Germinal center (tissue), 1 donor: Measurements from ENCODE around the gene GTPBP3.
"Not testable (repeated sequence)": the region's sequence is repeated elsewhere in the genome, so short reads cannot be mapped to it uniquely, and the experiment has no call there.

ENCODE experiments used
- DNase-seq: peaks from one replicate; pipeline ENCODE4 v3.0.0; 2012; ENCODE audit warnings: mixed read lengths, low spot score

GTPBP3 gene, protein sequence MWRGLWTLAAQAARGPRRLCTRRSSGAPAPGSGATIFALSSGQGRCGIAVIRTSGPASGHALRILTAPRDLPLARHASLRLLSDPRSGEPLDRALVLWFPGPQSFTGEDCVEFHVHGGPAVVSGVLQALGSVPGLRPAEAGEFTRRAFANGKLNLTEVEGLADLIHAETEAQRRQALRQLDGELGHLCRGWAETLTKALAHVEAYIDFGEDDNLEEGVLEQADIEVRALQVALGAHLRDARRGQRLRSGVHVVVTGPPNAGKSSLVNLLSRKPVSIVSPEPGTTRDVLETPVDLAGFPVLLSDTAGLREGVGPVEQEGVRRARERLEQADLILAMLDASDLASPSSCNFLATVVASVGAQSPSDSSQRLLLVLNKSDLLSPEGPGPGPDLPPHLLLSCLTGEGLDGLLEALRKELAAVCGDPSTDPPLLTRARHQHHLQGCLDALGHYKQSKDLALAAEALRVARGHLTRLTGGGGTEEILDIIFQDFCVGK

GRCh38 chr19:17336872-17337674 lies at the start of gene GTPBP3:
Gene GTPBP3, plus strand, starts transcription at chr19:17337553. Its CDS starts 59 bp downstream, at chr19:17337612.
- DNase-seq = peak; percentile 98

DNA sequence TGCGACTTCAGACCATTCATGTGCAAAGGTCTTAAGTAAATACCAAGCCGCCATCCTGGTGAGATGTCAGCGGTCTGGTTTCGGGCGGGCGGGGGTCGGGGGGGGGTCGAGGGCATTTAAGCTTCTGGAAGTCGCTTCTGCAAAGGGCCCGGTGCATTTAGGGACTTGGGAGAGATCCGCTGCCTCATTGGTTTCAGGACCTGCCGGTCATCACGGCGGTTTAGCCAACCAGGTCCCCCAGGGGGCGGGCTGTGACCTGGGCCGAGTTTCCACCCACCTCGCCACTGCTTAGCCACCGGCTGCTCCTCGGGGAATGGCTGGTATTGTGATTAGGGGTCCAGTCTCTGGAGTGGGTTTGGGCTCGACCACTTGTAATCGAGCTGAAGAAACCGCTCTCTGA lies 47.9 kb upstream of the GTPBP3 start:
- peak; percentile 91 for DNase-seq

DNA sequence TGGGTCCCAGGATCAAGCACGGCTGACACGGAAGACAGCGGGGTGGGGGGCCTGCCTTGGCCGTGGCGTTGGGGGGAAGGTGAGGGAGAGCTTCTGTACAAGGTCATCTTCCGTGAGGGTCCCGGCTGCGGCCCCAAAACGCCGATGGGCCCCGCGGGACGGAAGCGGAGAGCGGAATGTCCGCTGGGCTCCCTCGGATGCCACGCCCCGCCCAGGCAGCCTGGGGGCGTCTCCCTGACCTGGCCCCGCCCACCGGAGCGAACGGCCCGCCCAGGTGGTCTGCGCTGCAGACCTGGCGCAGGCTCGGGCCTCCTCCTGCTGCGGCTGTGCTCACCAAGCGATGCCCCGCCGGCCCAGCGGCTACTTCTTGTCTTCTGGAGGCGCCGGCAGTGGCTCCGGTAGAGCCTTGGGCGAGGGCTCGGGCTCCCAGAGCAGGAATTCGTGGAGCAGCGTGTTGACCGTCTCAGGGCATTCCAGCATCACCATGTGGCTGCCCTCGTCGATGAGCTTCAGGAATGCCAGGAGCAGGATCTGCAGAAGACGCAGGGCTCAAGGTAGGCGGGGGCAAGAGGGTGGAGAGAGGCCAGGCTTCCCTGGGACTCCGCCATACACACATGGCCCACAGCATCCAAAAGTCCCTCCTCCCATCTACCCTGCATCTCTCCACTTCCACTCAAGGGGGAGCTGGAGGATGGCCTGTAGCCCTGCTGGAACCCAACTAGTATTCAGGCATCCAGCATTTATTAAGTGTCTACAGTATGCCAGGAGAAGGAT lies 44.9 kb upstream of the GTPBP3 start:
- DNase-seq = peak; percentile 96

DNA sequence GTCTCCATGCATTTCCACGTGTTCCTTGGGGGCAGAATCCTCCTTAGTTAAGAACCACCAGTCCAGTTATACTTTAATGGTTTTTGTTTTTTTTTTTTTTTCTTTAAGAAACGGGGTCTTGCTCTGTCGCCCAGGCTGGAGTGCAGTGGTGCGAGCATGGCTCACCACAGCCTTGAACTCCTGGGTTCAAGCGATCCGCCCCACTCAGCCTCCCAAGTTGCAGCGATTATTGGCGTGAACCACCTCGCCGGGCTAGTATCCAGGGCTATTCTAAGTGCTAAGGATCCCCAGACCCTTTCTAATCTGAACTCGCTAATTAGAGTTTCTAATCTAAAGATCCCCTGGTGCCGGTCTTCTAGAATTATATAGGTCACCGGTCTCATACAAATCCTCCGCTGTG lies 43.7 kb upstream of the GTPBP3 start:
- no peak for DNase-seq

DNA sequence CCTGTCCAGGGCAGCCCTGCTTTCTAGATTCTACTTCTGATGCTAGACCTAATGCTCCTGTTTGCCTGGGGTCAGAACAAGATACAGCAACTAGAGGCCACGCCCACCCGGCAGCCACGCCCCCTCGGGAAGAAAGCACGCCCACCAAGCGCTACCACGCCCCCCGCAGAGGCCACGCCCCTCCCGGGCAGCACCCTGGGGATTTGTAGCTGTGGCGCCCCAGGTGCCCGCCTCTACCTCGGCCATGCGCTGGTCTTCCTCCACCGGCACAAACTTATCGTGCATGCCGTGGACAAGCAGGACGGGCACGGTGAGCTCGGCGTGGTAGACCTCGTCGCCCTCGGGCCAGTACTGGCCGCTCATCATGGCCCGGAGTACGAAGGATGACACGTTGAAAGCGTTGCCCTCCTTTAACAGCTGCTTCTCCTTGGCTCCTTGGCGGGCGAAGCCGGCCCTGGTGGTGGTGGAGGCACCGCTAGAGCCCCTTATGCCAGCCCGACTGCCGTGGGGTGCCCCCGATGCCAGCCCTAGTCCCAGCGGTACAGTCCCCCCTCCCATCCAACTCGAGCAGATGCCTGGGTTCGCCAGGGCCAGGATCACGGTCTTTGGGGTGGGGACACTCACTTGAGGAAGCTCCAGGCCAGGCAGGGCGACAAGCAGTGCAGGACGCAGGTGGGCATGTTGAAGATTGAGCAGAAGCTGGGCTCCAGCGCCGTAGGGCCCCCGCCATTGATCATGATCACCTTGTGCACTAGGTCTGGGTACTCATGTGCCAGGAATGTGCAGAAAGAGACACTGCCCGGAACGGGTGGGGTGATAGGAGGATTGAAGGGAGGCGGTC lies 43.1 kb upstream of the GTPBP3 start:
- peak; percentile 73 for DNase-seq

DNA sequence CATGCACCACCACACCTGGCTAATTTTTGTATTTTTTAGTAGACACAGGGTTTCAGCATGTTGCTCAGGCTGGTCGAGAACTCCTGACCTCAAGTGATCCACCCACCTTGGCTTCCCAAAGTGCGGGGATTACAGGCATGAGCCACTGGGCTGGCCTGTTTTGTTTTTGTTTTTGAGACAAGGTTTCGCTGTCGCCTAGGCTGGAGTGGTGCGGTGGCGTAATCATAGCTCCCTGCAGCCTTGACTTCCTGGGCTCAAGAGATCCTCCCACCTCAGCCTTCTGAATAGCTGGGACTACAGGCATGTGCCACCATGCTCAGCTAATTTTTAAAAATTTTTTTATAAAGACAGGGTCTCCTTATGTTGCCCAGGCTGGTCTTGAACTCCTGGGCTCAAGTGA lies 41.8 kb upstream of the GTPBP3 start:
- not testable (repeated sequence) for DNase-seq

DNA sequence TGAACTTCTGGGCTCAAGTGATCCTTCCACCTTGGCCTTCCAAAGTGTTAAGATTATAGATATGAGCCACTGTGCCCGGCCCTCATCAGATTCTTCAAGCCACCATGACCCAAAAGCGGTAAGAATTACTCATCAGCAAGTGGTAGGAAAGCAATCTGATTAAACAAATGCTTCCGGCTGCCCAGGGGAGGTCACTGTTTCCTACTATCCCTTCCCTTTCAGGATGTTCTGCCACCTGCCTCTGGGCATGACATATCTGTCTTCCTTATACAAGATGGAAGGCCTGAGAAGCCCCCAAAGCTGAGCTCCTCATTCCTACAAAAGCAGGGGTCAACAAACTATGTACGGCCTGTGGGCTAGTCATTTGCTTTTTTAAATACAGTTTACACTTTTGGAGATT lies 41.1 kb upstream of the GTPBP3 start:
- no peak for DNase-seq

DNA sequence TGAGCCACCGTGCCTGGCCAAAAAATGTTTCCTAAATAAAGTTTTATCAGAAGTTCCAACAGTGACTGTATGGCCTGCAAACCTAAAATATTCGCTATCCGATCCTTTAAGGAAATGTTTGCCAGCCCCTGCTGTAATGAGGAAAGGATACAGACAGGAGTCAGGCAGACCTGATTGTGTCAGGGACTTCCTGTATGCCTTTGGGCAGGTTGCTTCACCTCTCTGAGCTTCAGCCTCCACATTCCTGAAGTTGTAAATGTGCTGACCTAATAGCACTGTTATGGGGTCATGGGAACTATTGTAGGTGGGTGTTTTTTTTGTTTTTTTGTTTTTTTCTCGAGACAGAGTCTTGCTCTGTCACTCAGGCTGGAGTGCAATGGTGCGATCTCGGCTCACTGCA lies 40.4 kb upstream of the GTPBP3 start:
- no peak for DNase-seq

GRCh38 chr19:17300992-17301619 lies 36.2 kb upstream of the GTPBP3 start:
- no peak for DNase-seq

DNA sequence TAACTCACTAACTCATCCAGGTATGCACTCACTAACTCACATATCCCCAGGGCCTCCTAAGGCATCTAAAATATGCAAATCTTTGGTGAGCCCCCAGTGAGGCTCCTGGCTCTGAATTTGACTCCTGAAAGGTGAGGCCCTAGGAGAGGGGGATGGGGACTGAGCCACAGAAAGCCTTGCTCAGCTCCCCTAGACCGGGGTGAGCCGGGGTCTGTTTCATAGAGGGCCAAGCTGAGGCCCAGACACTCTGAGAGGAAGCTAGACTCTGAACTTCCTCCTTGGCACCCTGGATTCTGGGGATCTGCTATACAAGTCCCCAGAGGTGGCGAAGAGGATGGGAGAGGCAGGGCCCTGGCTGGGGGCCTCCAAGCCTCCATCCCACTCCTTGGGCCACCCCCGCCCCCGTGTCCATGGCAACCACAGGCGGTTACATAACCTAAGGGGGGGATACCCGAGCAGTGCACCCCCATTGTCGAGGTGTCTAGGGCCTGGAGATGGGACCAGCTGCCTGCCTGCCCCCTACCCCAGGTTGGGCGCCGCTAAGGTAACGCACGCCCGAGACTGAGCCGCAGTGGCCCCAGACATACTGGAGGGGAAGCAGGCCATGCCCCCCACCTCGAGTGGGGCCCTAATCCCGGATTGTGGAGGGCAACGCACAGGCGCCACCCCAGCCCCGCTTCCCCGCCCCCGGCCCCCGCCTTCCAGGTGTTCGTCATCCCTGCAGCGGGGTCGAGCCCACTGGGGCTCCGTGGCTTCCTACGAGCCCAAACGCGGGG lies 34.8 kb upstream of the GTPBP3 start:
- DNase-seq = no peak

DNA sequence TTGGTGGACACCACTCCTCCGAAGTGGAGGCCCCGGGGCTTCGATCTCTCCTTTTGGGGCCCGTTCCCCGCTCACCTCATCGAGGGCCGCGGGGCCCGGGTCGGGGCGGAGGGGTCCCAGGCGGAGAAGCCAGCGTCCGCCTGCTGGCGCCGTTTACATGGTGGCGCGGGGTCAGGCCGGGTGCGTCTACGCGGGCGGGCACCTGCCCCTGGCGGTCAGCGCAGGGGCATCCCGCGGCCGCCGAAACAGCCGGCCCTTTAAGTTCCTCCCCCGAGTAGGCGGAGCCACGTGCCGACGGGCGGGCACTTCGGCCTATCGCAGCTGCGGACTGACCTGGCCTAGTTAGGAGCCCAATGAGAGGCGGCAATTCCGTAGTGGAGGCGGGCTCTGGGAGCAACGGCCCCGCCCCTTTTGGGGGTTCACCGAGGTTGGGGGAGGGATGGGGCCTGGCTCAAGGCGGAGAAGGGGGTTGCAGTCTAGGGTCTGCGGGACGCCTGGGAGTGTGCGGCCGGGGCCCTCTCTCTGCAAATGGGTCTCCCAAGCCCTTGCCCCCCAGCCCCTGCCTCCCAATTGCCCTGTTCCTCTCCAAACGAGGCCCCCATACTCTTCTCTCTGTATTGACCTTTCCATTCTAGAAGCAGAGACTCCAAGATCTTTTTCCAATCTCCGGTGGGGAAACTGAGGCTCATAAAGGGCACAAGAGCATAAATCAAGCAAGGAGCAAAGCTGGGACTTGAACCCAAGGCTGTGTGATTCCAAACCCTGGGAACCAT lies 34.0 kb upstream of the GTPBP3 start, which contains the start of gene ABHD8:
ABHD8 (minus strand) TSS at position 259 of the 773 bp plus-strand sequence. CDS start 1,809 bp downstream, outside the sequence.
- DNase-seq = peak; percentile 94

GRCh38 chr19:17303940-17304267 lies 33.4 kb upstream of the GTPBP3 start:
- no peak for DNase-seq

GRCh38 chr19:17304386-17305215 lies 32.8 kb upstream of the GTPBP3 start:
- no peak for DNase-seq

DNA sequence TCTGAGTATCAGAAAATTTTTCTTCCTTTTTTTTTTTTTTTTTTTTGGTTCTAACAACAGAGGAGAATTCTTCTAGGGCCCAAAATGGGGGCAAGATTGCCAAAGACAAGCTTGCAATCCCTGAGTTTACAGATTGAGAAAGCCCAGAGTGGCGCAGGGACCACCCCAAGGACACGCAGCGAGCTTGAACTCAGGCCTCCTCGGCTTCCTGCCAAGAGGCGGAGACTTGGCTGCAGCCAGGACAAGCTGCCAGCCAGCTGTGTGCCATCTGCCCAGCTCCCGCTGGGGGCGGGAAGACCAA lies 32.2 kb upstream of the GTPBP3 start:
- no peak for DNase-seq

- peak; percentile 91 for DNase-seq
Observed at GRCh38 chr19:17305517-17306284, 31.7 kb upstream of the GTPBP3 start, which contains the start of gene MRPL34. Gene MRPL34, plus strand, starts transcription at chr19:17305872. Its CDS starts 21 bp downstream, at chr19:17305893.

GRCh38 chr19:17306285-17306714 lies 31.1 kb upstream of the GTPBP3 start:
- no peak for DNase-seq

DNA sequence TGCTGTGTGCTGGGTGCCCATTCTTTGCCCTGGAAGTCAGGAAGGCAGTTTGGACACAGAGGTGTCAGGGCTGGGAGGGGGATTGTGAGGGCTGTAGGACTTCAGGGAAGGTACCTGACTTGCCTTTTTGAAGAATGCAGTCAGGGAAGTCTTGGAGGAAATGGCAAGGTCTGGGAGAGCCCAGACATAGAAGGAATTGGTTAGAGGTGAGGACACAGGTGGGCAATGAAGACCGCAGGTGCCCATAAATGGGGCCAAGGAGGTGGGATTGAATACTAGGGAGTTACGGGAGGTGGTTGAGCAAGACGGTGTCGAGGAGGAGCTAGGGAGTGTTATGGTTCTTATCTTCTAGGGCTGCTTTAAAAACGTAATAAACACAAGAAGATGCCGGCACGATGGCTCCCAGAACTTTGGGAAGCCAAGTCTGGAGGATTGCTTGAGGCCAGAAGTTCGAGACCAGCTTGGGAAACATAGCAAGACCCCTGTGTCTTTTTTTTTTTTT lies 29.4 kb upstream of the GTPBP3 start:
- DNase-seq = no peak
